Heart left ventricle (tissue), 16 donors: ENCODE results near the gene FAM89B. TPM values are rescaled to one million over a fixed set of nuclear protein-coding genes. Genes with fewer than 3 reads are reported as not detected.
A peak's percentile ranks its signal among the peaks of the same experiment; 100 is the strongest.

Experiments used
- ATAC-seq, 4 donors: fragments of 200-7000 bp; cut with Tn5 transposase; one replicate each; pipeline ENCODE4 v1.9.1; 2020 to 2022; ENCODE audit warnings: moderate library complexity in 4 of 4, mild to moderate bottlenecking in 3 of 4, moderate number of reproducible peaks in 1 of 4
- DNase-seq, 5 donors: peaks; one replicate each; pipeline ENCODE4 v3.0.0-alpha.2; 2020
- H3K27ac ChIP-seq, 12 donors: fragments of 200-600 bp; sonication (generic) in 4 of 12; one replicate each; pipeline versions ENCODE4 v1.5.0 to v1.8.0; 2016 to 2022; ENCODE audit warnings: mild to moderate bottlenecking in 2 of 12
- H3K27me3 ChIP-seq, 9 donors: fragments of 200-600 bp; sonication (generic) in 2 of 9; one replicate each; pipeline versions ENCODE4 v1.5.1 to v1.8.0; 2016 to 2022; ENCODE audit warnings: mild to moderate bottlenecking in 3 of 9
- H3K36me3 ChIP-seq, 9 donors: fragments of 200-600 bp; sonication (generic) in 2 of 9; one replicate each; pipeline versions ENCODE4 v1.5.0 to v1.8.0; 2018 to 2022; ENCODE audit warnings: mild to moderate bottlenecking in 2 of 9
- H3K4me1 ChIP-seq, 12 donors: fragments of 200-600 bp; sonication (generic) in 4 of 12; one replicate each; pipeline versions ENCODE4 v1.5.0 to v1.8.0; 2016 to 2022; ENCODE audit warnings: mild to moderate bottlenecking in 3 of 12
- H3K4me3 ChIP-seq, 12 donors: fragments of 200-600 bp; sonication (generic) in 4 of 12; one replicate each; pipeline versions ENCODE4 v1.5.0 to v1.8.0; 2017 to 2022; ENCODE audit warnings: mild to moderate bottlenecking in 9 of 12, moderate library complexity in 4 of 12
- H3K9me3 ChIP-seq, 12 donors: fragments of 200-600 bp; sonication (generic) in 4 of 12; one replicate each; pipeline versions ENCODE4 v1.5.0 to v1.8.0; 2016 to 2022; ENCODE audit warnings: mild to moderate bottlenecking in 1 of 12
- CTCF ChIP-seq, 12 donors: fragments of 200-600 bp; sonication (generic) in 4 of 12; IDR thresholded peaks; one replicate each; pipeline versions ENCODE4 v1.5.0 to v1.8.0; 2018 to 2022; ENCODE audit warnings: antibody characterized with exemption in 12 of 12, mild to moderate bottlenecking in 5 of 12
- POLR2A ChIP-seq, 2 donors: fragments of 450-650 bp; IDR thresholded peaks; one replicate each; pipeline ENCODE4 v1.6.1; 2017; ENCODE audit warnings: antibody characterized with exemption in 2 of 2, mild to moderate bottlenecking in 2 of 2, moderate library complexity in 2 of 2
- WGBS, 4 donors: extraction: QIAGEN DNeasy Blood & Tissue Kit in 2 of 4; methylation state at CpG; one replicate each; pipeline versions ENCODE4 v1.1.5 to v1.1.7; 2013 to 2018; 5-methylcytosine and 5-hydroxymethylcytosine counted together
- intact Hi-C, 10 donors: fragments of 100-400 bp; cut with DNase I; formaldehyde crosslinking; loops; one replicate each; pipeline versions ENCODE4 v1.11.1 to v1.14.2; 2022
- polyA plus RNA-seq, 2 donors: library from polyadenylated mRNA; stranded (reverse); fragments of 200-250 nt; gene quantifications; one replicate each; pipeline ENCODE4 v1.2.3, GENCODE V29; 2013
- total RNA-seq, 9 donors: library from RNA; depleted of rRNA in 2 of 9; stranded (reverse); fragments of >200 nt in 2 of 9; fragmentation: NEBNext Ultra II Directional in 3 of 9; extraction: Animal tissue kit (Norgen Biotek cat#: 25700) in 3 of 9; gene quantifications; one replicate each; pipeline versions ENCODE4 v1.1.0 to v1.2.4, GENCODE V29; 2016 to 2023
- donor health status: ischemic (EF 13 %, LVEDD 7.1; RV severe dilation, severe dysfunction).
- donor health status: healthy with polysubstance abuse.
- donor health status: DM: no; HTN: yes; CAD: no.
- donor health status: DM: no; HTN: no; CAD: no.
- donor health status: ischemic (EF 25% LVEDD 6.9; RV normal size, moderate dysfunction).
- donor health status: ischemic (EF 25% LVEDD 5.7; RV mildly dilated, moderate dysfunction).
- donor health status: healthy.
- donor health status: DM: yes; HTN: yes; CAD: no.
- donor health status: ischemic (EF 35%, LVEDD 5.7; RV mildly dilated, moderate dysfunction).
- donor health status: nonischemic (EF 11% LVEDD 7.7; RV severe dilation, severe dysfunction).
- donor health status: DM: yes; HTN: yes; CAD: no.
- donor health status: PGD.
- donor health status: ischemic (EF 29% LVEDD 5.4; RV normal size, mild dysfunction).
- donor health status: nonischemic (EF 23%, LVEDD 6.1; RV moderate dilation, normal function).

Gene FAM89B
- total and polyA plus RNA-seq, 11 donors, result 25.8 to 87.9 (median 44.2) TPM

GRCh38 chr11:65554057-65554818 lies 18.1 kb upstream of the FAM89B start:
- peaks cover 6 to 64% (median 44%) of the 10 kb centered on the region in 12 donors for H3K4me1 ChIP-seq
- no peak for ATAC-seq
- H3K36me3 ChIP-seq, result peaks cover 0 to 44% (median 32%) of the 10 kb centered on the region in 9 donors
- TF ChIP-seq POLR2A (IDR thresholded peaks at IDR 0.05) (no peak), CTCF (IDR thresholded peaks at IDR 0.05) (no peak)
- peak overlapping the region in 3 of 12 donors; percentile 86 to 97 (median 92) for H3K27ac ChIP-seq
- WGBS, 4 donors, result 85 to 92% (median 87%) methylated on average over 27 of the region's 27 CpGs
- intact Hi-C loops, result loop anchor here in 1 of 10 donors (2.0 kb wide), 1 partner anchor 13 kb away; no protein-coding TSS in a partner anchor
- H3K27me3 ChIP-seq, result no peaks in the 10 kb centered on the region
- H3K9me3 ChIP-seq, result no peaks in the 10 kb centered on the region
- H3K4me3 ChIP-seq, result no peak overlapping the region
- DNase-seq, result no peak

GRCh38 chr11:65554842-65555430 lies 17.4 kb upstream of the FAM89B start:
- Histone ChIP-seq H3K4me3 (no peak overlapping the region), H3K27ac (peak overlapping the region in 11 of 12 donors; percentile 57 to 98 (median 93)), H3K36me3 (peaks cover 0 to 38% (median 27%) of the 10 kb centered on the region in 9 donors), H3K27me3 (no peaks in the 10 kb centered on the region), H3K4me1 (peaks cover 6 to 70% (median 51%) of the 10 kb centered on the region in 12 donors), H3K9me3 (no peaks in the 10 kb centered on the region)
- no peak for DNase-seq
- ATAC-seq, result no peak
- TF ChIP-seq POLR2A (IDR thresholded peaks at IDR 0.05), result no peak
- TF ChIP-seq CTCF (IDR thresholded peaks at IDR 0.05), result no peak
- intact Hi-C loops, result loop anchor here in 1 of 10 donors (2.0 kb wide), 1 partner anchor 14 kb away; no protein-coding TSS in a partner anchor
- 77 to 93% (median 84%) methylated on average over 4 of the region's 4 CpGs for WGBS, 4 donors

GRCh38 chr11:65555693-65556231 lies 16.6 kb upstream of the FAM89B start:
- 10 to 40% (median 23%) methylated on average over 5 to 6 of the region's 6 CpGs for WGBS, 4 donors

More at GRCh38 chr11:65555693-65556231, 16.6 kb upstream of the FAM89B start:
- intact Hi-C loops, result loop anchor here in 1 of 10 donors (2.0 kb wide), 1 partner anchor 15 kb away; no protein-coding TSS in a partner anchor
- H3K9me3 ChIP-seq, result no peaks in the 10 kb centered on the region
- ATAC-seq, result peak in 3 of 4 donors; percentile 24 to 51 (median 42)
- H3K36me3 ChIP-seq, result peaks cover 0 to 31% (median 19%) of the 10 kb centered on the region in 9 donors
- H3K27ac ChIP-seq, result peak overlapping the region in 11 of 12 donors; percentile 57 to 99 (median 94)
- TF ChIP-seq CTCF (IDR thresholded peaks at IDR 0.05) (no peak), POLR2A (IDR thresholded peaks at IDR 0.05) (peak in 1 of 2 donors; percentile 15)
- DNase-seq, result peak; percentile 55 to 85 (median 74)
- H3K27me3 ChIP-seq, result no peaks in the 10 kb centered on the region
- peaks cover 6 to 79% (median 59%) of the 10 kb centered on the region in 12 donors for H3K4me1 ChIP-seq
- H3K4me3 ChIP-seq, result peak overlapping the region in 3 of 12 donors; percentile 19 to 85 (median 79)
